Lower leg skin (tissue), 3 donors: ENCODE measurements around the gene MGMT.

Experiments used
- CTCF ChIP-seq, 3 donors: fragments of 450-650 bp; IDR thresholded peaks; one replicate each; pipeline ENCODE4 v1.5.1; 2016; ENCODE audit warnings: antibody characterized with exemption in 3 of 3, mild to moderate bottlenecking in 3 of 3, moderate library complexity in 2 of 3
- POLR2A ChIP-seq, 2 donors: fragments of 450-650 bp; IDR thresholded peaks; one replicate each; pipeline ENCODE4 v1.6.1; 2016 to 2017; ENCODE audit warnings: antibody characterized with exemption in 2 of 2, mild to moderate bottlenecking in 1 of 2, moderate library complexity in 1 of 2

- TF ChIP-seq CTCF (IDR thresholded peaks at IDR 0.05): no peak
- no peak for TF ChIP-seq POLR2A (IDR thresholded peaks at IDR 0.05)
Observed at GRCh38 chr10:129502448-129502847, 35.4 kb downstream of the MGMT start.
